Ishikawa (cell line): Measurements from ENCODE around the gene RGMA.

Experiments used
- EP300 ChIP-seq: IDR thresholded peaks from 2 replicates; pipeline ENCODE4 v1.6.1; 2012; ENCODE audit warnings: borderline replicate concordance
- MAX ChIP-seq: IDR thresholded peaks from 2 replicates; pipeline ENCODE4 v1.6.1; 2012
- RAD21 ChIP-seq: IDR thresholded peaks from 2 replicates; pipeline ENCODE4 v1.6.1; 2012; ENCODE audit warnings: low read depth
- REST ChIP-seq: IDR thresholded peaks from 2 replicates; pipeline ENCODE4 v1.6.1; 2012; ENCODE audit warnings: low read depth, mild to moderate bottlenecking
- TAF1 ChIP-seq: IDR thresholded peaks from 2 replicates; pipeline ENCODE4 v1.6.1; 2012; ENCODE audit warnings: low read depth, mild to moderate bottlenecking
- TEAD4 ChIP-seq: IDR thresholded peaks from 2 replicates; pipeline ENCODE4 v1.6.1; 2012
- USF1 ChIP-seq: IDR thresholded peaks from 2 replicates; pipeline ENCODE4 v1.6.1; 2012
- YY1 ChIP-seq: IDR thresholded peaks from 2 replicates; pipeline ENCODE4 v1.6.1; 2012; ENCODE audit warnings: low read depth
- ZBTB7A ChIP-seq: IDR thresholded peaks from 2 replicates; pipeline ENCODE4 v1.6.1; 2012; ENCODE audit warnings: low read depth

GRCh38 chr15:93024716-93025624 lies 64.0 kb downstream of the RGMA start:
- TF ChIP-seq TAF1 (no peak), YY1 (no peak), MAX (no peak), ZBTB7A (no peak), RAD21 (no peak), USF1 (no peak), TEAD4 (no peak), EP300 (no peak), REST (no peak)
